HuH-7.5 (cell line): ENCODE data around the gene RETN.

Source experiments
- DNase-seq: peaks from one replicate; pipeline ENCODE4 v3.0.0; 2011; ENCODE audit warnings: low spot score

RETN gene

DNA sequence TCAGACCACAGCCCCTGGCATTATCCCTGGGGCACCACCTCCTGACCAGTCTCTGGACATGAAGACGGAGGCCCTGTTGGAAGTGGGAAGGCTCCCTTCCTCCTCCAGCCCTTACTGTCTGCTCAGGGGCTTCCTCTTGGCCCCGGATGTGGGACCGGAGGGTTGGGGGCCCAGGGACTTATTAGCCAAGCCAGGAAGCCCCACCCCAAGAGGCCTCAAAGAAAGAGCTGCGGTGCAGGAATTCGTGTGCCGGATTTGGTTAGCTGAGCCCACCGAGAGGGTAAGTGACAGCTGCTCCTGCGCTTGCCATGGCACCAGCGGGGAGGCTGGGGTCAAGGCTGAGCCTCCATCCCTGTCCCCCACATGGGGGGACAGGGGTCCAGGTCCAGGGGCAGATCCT lies at the start of gene RETN:
Gene RETN (plus strand): TSS at position 208 of the 400 bp plus-strand sequence. CDS start 278 bp downstream, outside the sequence.
- no peak for DNase-seq

DNA sequence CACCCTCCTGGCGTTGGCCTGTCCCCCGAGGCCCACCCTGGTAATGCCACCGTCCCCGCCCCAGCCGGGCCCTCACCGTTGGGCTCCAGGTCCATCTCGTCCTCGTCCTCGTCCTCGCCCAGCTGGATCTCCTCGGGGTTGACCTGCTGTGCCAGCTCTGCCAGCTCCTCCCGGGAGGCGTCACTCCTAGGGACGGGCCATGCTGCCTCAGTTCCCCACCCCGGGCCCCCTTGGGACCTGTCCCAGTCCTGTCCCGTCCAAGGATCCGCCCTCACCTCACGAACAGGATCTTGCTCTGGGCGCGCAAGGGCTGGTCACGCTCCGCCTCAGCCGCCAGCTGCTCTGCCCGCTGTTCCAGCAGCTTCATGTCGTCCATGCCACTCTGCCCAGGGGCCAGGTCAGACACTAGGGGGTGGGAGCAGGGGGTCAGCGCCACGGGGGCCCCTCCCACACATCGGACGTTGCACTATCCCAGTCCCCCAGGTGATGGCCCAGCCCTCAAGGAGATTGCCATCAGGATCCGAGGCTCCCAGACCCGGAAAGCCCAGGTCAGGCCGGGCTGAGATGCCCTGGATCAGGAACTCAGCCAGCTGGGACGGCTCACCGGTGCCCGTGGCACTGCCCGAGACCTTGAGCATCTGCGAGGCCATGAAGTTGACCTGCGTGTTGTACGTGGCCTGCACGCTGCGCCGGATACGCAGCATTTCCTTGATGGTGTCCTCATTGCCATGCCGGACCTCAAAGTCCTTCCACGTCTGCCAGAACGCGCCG lies 49.0 kb upstream of the RETN start:
- no peak for DNase-seq

DNA sequence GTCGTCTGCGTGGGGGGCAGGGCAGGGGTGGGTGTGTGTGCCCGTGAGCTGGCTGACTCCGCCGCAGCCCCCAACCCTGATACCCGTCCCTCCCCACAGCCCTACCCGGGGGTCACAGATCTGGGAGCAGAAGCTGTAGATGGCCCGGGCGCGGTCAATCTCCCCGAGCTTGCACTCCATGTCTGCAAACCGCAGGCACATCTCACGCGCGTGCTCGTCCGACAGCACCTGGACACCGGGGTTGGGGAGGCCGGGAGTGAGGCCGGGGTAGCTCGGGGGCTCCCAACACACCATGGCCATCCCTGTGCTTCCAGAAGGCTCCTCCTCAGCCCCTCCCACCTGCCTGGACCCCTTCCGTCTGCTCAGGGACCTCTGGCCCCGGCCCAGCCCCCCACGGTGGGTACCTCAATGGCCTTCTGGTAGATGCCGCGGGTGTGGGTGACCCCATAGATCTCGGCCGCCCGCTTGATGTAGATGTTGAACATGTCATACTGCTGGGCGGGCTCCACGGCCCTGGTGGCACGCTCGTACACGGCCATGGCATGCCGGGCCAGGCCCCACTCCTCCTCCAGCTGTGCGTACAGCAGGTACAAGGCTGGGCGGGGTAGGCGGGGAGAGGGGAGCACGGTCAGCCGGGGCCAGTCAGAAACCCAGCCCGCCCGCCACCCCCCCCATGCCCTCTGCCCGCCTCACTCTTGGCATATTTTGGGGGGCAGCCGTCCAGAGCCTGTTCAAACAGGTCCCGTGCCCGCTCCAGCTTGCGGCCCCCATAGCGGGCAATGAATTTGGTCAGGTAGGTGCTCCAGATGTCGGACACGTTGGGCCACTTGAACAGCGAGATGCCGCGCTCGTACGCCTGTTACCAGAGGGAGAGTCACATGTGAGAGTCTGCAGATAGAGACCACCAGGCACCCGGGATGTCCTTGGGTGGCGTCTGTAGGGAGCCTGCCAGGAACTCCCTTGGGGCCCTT lies 48.1 kb upstream of the RETN start:
- DNase-seq, result no peak

DNA sequence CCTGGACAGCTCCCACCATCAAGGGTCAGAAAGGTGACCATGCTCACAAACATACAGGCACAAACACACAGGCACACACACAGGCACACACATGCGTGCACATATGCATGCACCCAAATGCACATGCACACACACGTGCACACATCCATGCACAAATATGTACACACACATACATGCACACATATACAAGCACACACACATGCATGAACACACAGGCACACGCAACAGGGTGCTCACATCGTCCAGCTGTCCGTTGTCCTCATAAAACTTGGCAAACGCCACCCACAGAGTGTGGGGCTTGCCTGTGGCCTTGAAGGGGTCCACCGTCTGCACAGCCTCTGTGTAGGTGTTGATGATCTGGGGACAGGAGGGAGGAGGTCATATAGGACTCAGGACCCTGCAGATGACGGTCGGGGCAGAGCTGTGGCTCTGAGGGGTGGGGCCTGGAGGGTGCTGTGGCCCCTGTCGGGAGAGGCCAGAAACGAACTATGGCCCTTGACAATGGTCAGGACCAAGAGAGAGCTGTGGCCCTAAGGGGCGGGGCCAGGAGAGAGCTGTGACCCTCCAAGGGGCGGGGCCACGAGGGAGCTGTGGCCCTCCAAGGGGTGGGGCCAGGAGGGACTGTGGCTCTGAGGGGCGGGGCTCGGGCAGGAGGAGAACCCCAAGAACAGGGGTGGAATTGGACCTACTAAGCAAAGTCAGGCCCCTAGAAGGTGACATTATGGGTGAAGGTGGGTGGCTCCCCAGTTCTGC lies 45.7 kb upstream of the RETN start:
- DNase-seq, result no peak

GRCh38 chr19:7623725-7624603 lies 44.9 kb upstream of the RETN start:
- no peak for DNase-seq

DNA sequence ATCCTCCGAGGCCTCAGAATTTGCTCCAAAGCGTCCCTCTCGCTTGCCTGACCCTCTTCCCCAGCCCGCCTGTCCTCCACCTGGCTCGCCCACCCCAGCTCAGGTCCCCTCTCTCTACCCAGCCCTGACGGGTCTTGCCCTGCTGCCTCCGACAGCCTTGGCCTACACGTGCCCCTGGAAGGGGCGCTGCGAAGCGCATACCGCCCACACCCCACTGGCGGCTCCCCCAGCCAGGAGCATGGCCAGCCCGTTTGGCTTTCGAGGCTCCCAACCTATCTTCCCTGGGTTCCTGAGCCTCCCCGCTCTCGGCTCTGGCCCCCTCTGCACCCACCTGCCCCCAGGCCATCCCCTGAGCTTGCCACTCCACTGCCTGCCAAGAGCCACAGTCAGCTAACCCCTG lies 44.0 kb upstream of the RETN start:
- DNase-seq, result no peak

DNA sequence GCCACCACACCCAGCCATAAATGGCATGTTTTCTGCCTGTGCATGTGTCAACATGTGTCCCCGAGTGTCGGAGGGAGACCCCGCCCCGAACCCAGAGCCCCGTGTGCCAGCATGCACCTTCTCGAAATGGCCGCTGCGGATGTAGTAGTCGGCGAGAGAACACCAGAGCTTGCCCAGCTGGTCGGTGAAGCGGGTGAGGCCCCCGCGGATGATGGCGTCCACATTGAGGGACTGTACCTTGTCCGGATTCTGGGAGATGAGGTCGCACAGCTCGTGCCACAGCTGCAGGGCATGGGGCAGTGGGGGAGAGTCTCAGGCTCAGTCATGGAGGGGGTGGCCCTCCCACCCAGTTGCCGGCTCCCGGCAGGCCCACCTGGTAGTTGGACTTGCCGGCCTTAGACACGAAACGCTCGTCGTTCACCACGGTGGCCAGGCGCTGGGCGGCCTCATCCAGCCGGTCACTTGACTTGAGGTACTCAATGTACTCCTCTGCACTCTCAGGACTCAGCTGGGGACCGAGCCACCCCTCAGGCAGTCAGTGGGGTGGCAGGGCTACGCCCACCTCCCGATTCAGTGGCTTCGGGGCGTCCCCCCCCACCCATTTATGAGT lies 43.0 kb upstream of the RETN start:
- DNase-seq, result no peak

GRCh38 chr19:7627166-7627565 lies 41.7 kb upstream of the RETN start:
- no peak for DNase-seq

DNA sequence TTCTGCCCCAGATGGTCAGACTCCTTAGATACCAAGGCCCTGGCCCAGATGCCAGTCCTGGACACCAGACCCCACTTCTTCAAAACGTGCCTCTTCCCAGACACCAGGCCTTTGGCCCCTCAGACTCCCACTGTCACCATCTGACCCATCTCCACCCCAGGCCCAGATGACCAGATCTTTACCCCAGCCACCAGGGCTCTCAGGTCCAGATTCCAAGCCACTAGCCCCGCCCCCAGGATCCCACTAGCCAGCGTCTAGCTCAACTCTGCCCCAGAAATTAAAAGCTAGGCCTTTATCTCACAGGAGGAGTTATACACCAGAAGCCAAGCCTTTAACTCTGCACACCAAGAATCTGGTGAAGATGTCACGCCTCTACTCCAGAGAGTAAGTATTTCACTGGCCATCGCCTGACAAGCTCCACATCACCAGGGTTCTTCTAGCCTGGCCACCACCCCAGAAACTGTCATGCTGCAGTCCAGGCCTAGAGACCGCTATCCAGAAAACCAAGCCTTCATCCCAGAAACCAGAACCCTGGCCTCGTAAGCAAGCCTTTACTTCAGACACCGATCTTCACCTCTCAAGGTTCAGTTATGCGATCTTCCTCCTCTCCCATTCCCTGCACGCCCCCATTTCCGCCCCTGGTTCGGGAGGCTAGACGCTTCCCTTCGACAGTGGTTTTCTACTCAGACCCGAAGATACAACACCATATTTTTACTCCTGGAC lies 40.1 kb upstream of the RETN start:
- no peak for DNase-seq

GRCh38 chr19:7629347-7630054 lies 39.3 kb upstream of the RETN start, which contains the start of the genes PET100 and XAB2:
Gene PET100, plus strand, starts transcription at chr19:7629793. Its CDS starts 41 bp downstream, at chr19:7629834.
Gene XAB2, minus strand, starts transcription at chr19:7629545. Its CDS starts 18 bp downstream, at chr19:7629527.
- peak; percentile 100 for DNase-seq

DNA sequence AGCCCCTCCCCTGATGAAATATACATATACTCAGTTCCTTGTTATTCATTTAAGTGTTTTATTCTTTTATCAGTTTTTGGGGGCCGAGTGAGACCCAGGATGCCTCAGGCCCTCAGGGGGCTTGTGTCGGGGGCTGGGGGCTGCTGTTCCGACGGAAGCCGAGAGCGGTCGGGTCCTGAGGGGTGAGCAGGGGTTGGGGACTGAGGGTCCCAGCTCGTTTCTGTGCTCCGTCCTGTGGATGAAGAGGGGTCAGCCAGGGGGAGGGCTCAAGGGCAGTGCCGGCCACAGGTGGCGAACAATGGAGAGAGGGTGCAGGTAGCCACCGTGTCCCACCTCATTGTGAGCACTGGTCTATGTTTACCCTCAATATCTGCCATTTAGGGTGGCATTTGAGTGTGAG lies 37.3 kb upstream of the RETN start:
- no peak for DNase-seq

- DNase-seq, result no peak
These were observed 36.3 kb upstream of the RETN start for GRCh38 chr19:7632340-7633203.

GRCh38 chr19:7633698-7634097 lies 35.2 kb upstream of the RETN start, which contains the start of gene PCP2:
Gene PCP2, minus strand, starts transcription at chr19:7633719. Its CDS starts 262 bp downstream, at chr19:7633457.
- DNase-seq, result no peak

GRCh38 chr19:7635670-7636069 lies 33.2 kb upstream of the RETN start:
- no peak for DNase-seq

GRCh38 chr19:7636317-7636690 lies 32.5 kb upstream of the RETN start:
- DNase-seq, result no peak

GRCh38 chr19:7636691-7637373 lies 32.0 kb upstream of the RETN start, which contains the start of gene STXBP2:
Gene STXBP2, plus strand, starts transcription at chr19:7637110. Its CDS starts 40 bp downstream, at chr19:7637150.
- DNase-seq, result peak; percentile 96
